COLO668 (cell line): ENCODE results near the gene CEP44.
"Not testable (repeated sequence)": the region's sequence is repeated elsewhere in the genome, so short reads cannot be mapped to it uniquely, and the experiment has no call there.

Experiments
- DNase-seq: peaks from one replicate; lab custom pipeline; 2025; ENCODE audit not compliant: unreplicated experiment; lab: John Stamatoyannopoulos, UW

Gene CEP44, protein sequence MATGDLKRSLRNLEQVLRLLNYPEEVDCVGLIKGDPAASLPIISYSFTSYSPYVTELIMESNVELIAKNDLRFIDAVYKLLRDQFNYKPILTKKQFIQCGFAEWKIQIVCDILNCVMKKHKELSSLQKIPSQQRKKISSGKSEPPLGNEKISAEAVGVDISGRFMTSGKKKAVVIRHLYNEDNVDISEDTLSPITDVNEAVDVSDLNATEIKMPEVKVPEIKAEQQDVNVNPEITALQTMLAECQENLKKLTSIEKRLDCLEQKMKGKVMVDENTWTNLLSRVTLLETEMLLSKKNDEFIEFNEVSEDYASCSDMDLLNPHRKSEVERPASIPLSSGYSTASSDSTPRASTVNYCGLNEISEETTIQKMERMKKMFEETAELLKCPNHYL

DNA sequence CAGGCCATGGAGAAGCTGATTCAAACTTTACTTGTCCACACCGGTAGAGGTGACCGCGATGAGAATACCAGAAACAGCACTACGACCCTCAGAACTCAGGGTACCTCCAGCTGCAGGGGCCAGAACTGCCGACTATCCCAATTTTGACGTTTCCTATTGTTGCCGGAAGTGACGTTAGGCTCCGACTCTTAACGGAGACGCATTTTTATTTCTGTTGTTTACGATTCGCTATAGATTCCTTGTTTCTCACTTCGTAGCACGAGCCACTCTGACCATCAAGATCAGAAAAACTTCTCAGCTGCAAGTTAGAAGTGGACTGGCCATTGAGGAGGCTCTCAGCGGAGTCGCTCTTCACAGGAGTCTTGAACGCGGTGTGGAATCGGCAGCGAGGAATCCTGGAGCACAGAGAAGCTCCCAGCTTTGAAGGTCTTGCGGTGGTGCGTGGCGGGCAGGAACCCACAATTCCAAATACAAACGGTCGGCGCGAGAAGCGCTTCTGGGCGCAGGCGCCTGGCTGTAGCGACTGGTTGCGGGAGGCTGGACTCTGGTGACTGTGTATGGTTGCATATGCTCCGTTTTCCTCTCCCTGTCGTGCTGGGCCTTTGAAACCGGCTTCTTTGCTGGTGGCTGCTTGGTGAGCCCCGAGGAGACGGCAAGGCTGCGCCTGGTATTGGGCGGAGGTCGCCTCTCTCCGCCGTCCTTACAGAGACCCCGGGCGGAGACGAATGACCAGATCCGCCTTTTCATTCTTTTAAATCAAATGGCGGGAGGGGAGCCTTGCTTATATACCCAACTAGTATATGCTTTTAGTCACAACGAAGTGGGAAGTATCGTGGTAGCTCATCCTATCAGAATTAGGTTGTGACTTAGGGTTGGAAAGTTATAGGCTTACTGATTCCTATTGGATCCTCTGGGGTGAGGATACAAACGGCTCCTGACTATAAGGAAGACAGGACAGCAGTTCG, at the start of gene CEP44, which contains the start of gene FBXO8:
CEP44 (plus strand) TSS at position 405 of the 965 bp plus-strand sequence. CDS start 15,211 bp downstream, outside the sequence.
FBXO8 (minus strand) TSS at position 161 of the 965 bp plus-strand sequence. CDS start 20,575 bp downstream, outside the sequence.
- peak; percentile 63 for DNase-seq

DNA sequence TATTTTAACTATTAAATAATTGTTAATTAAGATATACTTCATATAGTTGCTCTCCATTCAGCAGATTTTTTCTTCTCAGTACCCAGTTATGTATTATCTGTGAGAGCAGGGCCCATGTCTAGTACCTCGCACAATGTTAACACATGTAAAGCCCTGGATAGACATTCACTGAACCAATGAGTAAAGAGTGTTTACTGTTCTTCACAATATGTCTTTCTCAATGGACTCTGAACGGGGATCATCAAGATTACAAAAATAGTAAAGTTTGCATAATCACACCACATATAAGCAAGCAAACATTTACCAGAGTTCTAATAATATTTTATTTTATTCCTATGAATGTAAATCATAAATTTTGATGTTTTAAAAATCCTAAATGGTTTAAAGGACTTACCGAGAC, 47.4 kb upstream of the CEP44 start:
- no peak for DNase-seq

DNA sequence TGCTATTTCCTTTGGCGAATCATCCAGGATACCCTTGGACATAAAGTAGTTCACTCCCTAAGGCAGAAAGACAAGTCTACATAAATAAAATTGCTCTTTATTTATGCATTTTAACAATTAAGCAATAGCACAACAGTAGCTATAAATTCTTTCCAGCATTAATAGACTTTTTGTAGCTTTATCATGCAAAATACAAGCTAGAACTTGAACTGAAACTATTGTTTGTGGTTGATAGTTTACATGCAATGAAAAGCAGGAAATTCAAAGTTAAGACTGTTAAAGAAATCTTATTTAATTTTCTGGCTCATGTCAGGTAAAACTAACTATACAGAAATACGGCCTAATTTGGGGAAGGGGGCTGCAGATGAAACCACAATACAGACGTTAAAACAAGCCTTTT, 42.5 kb upstream of the CEP44 start:
- DNase-seq = no peak

DNA sequence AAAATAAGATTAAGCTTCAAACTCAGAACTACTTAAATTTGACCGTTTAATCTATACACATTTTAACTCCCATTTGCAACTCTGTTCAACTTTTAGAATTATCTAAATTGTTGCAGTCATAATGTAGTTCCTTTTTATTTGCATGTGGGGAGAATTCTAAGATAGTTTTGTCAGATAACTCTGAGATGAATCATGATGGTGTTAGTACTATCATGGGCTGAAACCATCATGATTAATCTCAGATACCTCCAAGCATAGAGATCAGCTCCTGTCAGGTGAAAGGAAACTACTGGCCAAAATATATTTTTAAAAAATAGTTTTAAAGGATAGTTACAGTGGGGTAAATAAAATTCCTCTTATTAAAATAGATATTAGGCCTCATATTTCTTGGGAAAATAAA, 39.3 kb upstream of the CEP44 start:
- no peak for DNase-seq

DNA sequence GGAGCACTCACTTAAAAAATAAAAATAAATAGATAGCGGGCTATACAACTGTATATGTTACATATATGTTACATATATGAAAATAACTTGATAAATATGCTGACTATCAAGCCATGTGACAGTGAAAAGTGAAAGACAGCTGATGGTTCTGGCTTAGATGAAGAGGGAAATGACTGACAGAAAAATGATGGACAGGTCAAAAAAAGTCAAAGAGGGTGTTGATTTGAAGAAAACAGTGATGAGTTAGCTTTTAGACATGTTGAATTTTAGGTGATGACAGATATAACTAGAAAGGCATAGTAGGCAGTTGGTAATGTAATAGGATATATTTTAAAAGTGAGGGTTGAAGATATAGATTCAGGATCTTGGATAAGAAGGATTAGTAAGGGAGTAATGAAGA, 38.0 kb upstream of the CEP44 start:
- no peak for DNase-seq

DNA sequence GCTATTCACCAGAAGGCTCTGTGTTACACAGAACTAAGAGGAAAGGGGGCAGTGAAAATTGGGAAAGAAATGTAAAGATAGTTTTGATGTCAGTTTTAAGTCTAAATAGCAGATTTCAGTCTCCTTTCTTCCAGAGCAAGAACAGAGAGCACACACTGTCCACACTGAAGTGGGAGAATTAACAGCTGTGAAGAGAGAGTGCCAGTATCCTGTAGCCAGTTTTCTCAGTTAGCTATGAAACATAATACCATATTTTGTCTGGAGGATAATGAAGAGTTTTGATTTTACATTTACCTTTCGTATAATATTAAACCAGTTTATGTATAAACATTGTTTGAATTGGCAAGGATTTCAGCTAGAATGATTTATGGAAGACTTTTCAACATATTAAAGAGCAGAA, 35.3 kb upstream of the CEP44 start:
- no peak for DNase-seq

DNA sequence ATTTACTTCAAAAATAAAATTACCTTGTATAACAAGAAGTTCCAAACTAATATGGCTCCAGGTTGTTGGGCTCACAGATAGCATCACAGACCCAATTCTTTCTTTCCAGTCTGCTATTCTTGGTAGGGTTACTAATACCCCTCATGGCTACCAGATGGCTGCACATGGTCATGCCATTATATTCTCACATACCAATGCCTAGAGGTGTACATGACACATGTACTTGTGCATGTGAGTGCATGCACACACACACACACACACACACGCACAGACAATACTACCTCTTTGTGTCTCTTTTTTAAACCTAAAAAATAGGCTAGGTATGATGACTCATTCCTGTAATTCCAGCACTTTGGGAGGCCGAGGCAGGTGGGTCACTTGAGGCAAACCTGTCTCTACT, 31.3 kb upstream of the CEP44 start:
- no peak for DNase-seq

DNA sequence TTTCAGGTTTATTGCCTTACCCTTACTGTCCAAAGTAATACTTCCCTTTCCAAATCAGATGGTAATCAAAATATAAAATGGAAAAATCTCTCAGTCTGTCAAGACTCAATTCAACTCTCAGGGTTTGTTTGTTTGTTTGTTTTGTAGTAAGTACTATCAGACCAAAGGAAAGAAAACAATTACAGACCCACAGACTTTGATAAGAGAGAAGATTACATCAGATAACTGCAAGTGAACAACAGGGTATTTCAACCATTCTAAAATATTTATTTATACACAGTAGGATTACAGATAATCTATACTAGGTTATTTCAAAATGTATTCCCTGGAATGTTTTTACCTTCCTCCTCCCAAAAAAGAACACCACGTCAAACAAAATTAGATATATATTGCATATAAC, 29.1 kb upstream of the CEP44 start:
- no peak for DNase-seq

DNA sequence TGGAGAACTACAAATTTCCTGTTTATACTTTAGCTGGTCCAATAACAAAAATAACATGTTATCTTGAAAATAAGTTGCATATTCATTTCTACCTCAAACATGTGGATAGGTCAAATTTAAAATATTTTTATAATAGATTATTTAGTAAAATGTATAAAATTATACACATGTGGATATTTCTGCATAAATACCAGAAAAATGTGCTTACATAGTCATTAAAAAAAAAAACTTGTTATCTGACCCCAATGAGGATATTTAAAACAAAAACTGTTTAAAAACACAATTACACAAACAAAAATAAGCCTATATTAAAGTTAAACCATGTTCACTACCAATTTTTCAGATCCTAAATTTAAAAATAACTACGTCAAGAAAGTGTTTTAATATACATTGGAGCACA, 28.3 kb upstream of the CEP44 start:
- DNase-seq = no peak

DNA sequence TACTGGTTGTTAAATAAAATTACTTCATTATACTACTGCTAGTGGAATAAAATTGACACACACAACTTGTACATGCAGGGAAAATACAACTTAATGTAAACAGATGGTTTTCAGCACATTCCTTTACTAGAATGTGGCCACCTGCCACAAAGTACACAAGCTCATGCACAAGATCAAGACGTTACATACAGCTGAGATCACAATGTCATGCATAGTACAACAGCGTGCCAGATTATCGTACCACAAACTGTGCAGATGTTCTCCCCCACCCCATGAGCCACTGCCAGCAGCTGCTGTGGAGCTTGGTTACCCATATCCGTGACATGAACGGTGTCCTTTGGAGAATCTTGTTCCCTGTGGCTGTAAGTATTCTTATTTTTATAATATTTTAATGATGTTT, 27.9 kb upstream of the CEP44 start:
- peak; percentile 10 for DNase-seq

DNA sequence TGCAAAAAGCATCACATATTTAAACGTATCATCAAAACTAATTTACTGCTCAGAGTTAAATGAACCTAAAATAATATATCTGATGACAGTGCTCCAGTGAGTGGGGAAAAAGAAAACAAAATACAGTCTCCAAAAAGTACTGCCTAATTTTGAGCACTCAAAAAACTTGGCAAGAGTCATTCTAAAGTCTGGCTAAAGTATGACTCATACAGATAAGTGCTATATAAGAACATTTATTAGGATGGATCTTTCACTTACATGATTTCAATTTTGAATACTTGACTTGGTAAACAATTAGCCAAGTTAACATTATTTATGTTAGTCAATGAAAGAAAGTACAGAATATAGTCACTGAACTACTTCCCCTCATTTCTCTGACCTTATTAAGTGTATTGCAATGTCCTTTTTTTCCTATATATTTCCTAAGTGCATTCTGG, 27.4 kb upstream of the CEP44 start:
- DNase-seq = no peak

DNA sequence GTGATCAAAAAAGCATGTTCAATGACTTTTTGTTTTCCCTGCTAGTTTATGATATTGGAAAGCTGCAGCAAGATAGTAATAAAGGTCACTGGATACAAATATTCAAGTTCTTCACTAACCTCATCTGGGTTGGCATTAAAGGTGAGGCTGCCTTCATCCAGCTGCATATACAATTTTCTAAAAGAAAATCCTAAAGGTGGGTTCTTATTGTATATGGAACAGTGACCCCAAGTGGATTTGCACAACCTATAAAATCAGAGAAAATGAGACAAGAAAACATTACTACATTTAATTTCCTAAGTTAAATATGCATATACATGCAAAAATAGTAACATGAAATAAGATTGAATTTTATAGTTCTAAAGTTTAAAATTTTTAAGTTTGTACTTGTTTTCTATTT, 24.1 kb upstream of the CEP44 start:
- DNase-seq = no peak

DNA sequence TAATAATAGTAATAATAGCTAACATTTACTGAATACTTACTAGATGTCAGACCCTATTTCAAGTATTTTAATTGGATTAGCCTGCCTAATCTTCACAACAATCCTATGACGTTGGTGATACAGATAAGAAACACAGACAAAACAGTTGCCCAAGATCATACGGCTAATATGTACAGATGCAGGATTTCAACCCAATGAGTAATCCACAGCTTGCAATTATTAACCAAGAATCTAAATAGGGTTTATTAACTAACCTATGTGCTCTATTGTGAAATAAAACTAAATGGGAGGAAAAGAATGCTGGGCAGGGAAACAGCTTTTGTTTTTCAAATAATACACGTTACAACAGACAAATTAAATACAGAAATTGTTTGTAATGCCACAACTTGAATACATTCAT, 23.6 kb upstream of the CEP44 start:
- DNase-seq = no peak

DNA sequence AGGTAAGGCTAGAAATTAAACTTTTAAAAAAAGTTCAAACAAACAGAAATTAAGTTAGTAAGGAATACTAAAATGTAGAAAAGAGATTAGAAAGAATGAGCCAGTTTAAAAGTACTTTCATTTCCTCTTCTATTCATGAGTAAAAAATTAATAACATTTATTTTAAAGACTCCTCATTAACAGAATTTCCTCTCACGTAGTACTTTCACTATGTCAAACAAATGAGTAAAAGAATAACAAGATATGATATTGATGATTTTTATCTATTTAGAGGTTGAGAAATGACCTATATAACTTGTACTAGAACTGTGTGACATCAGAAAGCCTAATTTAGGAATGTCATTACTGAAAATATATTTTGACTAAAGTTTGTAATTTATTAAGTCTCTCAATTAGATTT, 22.3 kb upstream of the CEP44 start:
- DNase-seq = not testable (repeated sequence)

DNA sequence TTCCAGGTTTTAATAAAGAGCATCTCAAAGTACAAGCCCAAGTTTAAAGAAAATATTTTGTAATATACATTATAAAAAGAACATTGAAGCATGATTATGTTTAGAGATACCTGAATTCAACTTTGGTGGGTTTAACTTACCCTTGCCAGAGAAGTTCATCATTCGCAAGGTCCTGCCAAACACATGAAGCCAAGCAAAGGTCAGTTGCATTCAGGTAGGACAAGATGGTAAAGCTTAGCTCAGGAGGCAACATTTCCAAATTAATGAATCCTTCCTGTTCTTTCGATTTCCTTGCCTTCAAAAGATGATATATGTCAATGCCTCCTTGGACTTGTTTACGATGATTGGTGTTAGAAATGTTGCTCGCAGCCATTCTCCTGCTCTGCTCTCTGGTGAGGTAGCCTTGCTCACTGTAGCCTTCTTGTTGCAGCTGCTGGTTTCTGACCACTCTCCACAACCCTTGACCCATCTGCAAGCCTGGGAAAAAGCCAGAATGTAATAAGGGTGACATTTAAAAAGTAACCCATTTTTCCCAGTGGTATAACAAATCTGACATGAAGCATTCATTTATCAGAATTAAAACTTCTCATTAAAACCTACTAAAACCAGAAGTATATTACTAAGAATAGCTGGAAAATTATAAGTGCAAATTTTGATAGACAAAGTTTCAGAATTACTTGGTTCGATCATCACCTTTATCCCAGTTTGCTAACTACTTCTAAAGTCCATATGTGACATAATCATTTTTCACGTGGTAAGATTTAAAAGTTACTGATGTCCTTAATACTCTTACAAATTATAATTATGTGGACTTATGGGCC, 20.9 kb upstream of the CEP44 start:
- no peak for DNase-seq

DNA sequence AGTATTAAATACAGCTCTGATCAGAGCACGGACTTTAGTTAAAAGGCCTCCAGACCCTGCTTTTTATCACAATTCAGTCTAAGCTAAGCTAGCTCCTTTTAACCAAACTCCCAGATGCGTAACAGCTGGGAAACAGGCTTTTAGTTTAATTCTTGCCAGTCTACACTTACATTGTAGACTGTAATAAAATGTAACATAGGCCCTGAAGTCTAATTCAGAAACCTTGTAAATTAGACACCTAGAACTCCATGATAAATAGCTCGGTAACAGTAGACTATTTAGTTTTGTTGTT, 20.3 kb upstream of the CEP44 start:
- DNase-seq = no peak

DNA sequence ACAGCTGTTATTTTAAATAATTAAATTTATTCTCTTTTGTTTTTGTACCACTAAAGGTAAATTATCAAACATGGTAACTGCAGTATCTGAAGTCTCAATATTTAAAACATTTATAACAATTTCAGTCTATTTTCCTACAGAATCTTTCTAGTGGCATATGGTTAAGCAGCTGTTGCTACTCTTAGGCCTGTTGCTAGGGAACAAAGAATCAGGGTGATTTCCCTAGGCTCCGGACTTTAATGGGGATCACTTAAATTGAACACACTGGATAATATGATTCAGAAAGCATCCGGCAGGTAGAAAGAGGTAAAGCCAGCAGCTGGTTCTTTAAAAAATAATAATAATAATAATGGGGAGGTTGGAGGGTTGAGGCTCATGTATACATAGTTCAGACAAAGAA, 17.8 kb upstream of the CEP44 start:
- DNase-seq = no peak

DNA sequence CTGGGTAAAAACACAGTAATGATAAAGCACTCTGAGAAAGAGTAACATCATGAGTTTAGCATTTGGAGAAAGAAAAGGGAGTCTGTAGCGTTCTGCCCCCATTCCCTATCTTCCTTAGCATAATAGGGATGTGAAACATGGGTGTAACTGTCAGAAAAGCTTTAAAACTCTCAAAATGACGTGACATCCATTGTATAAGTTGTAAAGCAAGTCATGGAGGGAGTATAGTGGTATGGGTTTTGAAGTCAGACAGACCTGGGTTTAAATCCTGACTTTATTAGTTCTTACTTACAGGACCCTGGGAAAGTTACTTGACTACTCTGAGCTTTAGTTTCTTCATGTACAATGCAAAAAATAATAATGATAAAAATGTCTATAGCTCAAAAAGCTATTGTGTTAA, 17.3 kb upstream of the CEP44 start:
- DNase-seq = no peak

DNA sequence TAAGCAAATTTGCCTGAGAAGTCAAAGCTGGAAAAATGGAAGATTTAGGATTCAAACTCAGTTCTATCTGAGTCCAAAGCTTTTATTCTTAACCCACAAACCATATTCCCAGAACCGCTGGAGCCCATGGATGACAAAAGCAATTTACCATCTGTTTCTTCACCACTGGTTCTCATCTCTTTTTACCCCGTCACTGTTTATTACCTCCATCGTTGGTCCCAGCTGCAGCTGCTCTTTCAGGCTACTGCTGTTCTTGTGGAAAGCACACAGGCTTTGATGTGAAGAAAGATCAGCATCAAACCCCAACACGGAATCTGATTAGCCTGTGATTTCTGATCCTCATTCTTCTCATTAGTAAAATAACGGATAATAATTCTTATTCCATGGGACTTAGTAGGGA, 9.8 kb upstream of the CEP44 start:
- no peak for DNase-seq

DNA sequence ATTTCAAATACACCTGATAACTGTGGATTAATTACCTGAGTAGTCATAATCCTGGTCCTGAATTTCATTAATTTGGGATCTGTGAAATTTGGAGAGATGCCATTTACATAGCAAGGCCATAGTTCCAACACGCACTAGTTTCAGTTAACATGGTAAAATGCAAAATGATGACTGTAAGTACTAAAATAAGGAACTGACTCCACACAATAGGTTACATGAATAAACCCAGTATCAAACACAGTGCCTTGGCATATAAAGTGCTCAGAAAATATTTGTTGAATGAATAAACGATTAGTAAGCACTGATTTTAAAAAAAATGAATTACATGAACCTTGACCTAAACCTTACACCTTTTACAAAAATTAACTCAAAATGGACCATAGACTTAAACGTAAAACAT, 9.3 kb upstream of the CEP44 start:
- no peak for DNase-seq

DNA sequence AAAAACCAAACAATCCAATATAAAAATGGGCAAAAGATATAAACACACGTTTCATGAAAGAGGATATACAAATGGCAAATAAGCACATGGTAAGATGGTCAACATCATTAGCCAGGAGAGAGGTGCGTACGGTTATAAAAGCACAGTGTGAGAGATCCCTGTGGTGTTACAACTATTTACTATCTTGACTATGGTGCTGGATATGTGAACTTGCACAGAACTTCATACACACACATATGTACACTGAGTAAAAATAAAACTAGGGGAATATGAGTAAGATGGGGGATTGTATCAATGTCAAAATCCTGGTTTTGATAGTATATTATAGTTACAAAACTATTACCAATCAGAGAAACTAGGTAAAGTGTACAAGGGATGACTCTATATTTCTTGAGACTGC, 8.6 kb upstream of the CEP44 start:
- DNase-seq = no peak
